HuH-7.5 (cell line): ENCODE results near the gene FNBP1L.

ENCODE experiments used
- DNase-seq: peaks from one replicate; pipeline ENCODE4 v3.0.0; 2011; ENCODE audit warnings: low spot score

FNBP1L gene

DNA sequence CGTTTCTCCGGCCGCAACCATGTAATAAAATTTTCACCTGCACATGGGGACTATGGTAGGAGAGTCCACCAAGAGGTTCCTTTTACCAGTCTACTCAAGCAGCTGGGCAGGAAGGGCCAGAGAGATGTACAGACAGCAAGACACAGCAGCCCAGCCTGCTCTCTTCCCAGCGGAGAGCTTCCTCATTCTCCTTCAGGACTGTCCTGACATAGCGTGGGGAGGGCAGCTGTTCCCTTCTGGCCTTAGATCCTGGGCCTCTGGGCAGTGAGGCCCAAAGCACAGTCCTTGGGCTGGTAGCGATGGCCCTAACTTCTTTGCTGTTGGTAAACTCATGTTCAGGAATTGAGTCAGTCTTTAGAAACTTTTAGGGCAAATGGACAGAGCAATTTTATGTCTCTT lies 144.6 kb downstream of the FNBP1L start:
- no peak for DNase-seq

DNA sequence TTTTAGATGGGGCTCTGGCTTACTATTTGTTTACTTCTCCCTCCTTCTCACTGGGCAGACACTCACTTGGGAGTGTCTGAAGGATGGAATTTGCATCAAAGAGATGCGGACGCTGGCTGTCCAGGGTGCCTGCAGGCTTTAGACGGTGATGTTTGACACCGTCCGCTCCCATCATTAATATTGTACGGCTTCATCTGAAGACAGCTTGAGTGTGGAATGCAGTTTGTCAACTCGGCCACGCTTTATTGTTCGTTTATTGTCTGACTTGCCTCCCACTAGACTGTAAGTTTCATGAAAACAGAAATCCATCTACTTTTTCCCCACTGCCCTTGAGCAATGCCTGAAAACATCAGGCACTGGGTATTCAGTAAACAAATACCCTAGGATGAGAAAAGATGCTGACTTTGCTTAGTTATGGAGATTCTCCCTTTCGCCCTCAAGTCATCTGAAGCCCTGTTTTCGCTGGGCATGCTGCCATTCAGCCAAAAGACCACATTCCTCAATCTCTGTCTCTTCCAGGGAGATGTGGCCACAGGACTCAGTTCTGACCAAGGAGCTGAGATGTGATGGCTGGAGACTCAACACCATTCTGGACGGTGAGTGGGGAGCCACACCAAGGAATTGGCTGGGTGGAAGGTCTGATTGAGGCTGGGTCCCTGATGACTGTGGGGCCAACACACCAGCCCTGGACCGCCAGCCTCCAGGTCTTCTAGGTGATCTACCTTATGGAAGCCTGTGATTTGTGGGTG lies 146.1 kb downstream of the FNBP1L start:
- no peak for DNase-seq

DNA sequence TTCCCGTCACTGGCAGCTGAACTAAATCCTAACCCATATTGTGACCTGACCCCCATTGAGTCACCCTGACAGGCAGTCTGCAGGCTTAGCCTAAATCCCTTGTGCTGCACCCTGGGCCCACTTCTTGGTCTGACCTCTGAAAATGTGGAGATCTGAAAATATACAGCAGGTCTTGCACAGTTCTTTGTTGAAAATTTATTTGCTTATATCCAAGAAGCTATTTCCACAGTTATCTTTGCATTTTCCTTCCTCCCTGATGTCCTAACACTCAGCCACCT lies 146.6 kb downstream of the FNBP1L start:
- DNase-seq = no peak

DNA sequence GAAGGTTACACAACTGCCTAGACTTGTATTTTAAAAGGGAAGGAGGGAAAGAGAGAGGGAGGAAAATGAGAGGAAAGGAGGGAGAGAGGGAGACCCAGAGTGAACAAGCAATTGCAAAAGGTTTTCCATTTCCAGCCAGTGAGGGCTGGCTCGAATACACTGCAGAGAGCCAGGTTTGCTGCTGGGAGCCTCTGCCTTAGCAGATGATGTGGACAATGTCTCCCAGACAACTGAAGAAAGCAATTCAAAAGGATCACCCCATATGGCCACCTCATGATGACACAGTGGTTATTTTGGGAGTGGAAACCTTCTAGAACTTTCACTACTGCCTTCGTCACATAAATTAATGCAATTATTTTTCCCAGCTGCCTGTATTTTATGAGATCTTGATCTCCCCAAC lies 147.3 kb downstream of the FNBP1L start:
- no peak for DNase-seq

DNA sequence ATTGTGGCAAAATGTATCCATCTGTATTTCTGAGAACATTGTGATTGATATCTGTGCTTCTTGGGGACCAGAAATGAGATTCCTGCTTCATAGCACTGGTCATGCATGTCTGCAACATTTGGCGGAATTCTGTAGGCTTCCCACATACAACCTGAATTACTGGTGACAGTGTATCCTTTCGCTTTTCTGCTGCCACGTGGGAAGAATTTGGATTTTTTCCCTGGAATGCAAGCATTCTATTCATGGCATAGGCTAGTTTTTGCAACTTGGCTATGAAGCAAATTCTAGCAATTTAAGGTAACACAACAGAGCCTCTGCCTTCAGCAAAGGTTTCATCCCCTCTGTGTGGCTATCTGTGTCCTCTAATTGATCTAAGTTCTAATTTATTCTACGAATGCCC lies 147.8 kb downstream of the FNBP1L start:
- no peak for DNase-seq

DNA sequence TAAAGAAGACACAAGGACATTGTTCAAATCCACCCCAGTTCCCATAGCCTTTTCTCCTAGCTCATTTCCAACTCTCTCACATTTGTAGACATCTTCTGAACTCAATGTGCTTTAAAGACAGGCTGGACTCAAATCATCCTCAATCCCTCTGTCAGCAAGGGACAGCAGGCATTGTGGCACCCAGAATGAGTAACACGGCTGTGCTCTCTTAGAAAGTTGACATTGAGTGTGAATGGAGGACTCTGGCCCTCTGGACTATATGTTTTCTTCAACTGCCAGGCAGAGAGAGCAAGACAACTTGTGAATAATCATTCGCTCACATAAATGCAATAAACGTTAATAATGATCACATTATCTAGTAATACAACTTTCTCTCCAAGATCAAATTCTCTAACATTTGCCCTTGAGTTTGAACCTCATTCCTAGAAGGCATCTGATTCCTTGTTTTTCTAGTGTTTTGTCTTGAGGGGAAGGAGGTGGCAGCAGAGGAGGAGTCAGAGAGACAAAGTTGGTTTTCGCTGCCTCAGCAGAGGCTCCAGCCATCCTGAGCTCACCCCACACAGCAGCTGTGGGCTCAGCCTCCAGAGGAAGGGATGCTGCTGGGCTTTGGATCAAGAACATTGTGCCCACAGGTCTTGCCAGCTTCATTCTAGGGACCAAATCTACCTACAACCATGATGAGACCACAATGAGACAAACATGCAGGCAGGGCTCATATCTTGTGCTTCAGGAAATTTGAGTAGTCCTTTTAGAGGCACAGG lies 148.6 kb downstream of the FNBP1L start:
- DNase-seq = no peak

DNA sequence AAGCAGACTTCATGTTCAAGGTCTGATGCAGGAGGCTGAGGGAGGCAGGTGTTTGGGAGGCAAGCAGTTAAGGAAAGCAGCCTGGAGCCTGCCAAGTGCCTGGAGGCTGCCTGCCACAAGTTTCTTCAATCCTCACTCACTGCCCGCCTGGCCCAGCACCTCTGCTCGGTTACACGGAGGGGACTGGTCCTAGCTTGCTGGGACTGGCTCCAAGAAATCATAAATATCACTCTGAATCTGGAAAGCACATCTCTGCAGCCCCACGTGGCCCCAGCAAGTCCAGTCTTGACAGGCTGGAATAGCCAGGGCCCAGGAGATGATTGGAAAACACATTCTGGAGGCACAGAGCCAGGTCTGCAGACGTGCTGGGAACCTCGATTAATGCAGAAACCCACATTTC lies 149.8 kb downstream of the FNBP1L start:
- no peak for DNase-seq

DNA sequence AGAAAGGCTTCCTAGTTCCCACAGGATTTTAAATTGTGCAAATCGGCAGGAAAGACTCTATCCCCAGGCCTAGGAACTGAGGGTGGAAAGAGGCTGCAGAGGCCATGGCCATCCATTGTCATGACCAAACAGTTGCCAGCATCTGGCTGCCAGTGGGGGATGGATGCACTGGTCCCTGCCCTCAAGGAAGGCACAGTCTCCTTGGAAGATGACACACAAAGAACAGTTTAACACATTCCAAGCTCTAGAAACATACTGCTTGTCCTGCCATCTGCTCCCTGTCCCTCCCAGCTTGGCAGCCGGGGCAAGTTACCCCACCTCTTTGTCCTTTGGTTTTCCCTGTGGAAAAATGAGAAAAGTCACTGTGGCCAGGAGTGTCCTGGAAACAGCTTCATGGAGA lies 150.5 kb downstream of the FNBP1L start:
- DNase-seq = no peak

DNA sequence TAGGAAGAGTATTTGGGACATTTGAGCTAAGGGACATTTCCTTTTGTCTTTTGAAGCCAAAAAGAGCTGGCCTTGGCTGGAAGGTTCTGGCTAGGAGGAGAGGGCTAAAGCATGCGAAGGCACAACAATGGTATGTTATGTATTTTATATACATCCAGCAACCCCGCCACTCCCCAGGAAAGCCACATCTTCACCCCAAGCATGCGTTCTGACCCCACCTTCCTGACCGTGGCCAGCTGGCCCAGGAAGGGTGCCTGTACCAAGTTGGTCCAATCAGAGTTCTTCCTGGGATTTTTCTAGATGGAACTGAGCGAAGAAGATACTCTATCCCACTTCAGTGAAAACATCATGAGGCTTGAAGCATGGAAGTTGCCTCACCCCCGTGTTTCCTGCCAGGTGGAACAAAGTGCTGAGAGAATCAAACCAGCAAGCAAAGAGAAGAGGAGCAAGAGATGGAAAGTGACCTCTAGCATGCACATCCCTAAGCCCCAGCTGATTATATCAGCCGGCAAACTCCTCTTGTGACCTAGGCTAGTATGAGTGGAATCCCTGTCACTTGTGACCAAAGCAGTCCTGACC lies 151.0 kb downstream of the FNBP1L start:
- DNase-seq = no peak

DNA sequence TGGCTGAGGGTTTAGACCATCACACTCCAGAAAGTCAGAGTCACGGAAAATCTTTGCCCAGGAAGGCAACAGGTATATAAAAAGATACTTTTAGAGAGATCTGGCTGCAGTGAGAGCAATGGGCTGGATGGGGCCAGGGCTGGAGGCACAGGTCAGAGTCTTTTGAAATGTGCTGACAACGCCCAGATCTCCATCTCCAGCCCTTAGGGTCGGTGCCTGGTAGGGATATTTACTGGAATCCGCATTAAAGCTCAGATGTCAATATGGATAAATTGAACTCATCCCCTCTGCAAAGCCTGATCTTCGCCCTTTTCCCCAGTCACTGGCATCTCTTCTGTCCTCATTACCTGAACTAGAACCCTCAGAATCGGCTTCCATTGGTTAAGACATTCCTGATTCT lies 151.6 kb downstream of the FNBP1L start:
- DNase-seq = no peak

DNA sequence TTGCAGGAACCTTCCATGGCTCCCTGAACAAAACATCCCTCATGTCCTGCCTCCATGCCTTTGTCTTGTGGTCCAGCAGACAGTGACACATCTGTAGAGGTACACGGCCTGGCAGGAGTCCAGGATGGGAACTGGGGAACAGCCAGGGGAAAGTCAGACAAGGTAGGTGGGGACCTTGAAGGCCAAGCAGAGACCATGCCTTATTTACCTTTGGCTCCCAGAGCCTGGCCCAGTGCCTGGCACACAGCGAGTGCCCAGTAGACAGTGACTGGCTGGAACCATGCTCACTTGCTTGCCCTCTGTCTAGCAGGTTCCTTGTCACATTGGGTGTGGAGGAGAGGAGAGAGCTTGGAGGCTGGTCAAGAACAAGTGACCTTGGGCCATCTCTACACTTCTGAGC lies 152.7 kb downstream of the FNBP1L start:
- DNase-seq = no peak

DNA sequence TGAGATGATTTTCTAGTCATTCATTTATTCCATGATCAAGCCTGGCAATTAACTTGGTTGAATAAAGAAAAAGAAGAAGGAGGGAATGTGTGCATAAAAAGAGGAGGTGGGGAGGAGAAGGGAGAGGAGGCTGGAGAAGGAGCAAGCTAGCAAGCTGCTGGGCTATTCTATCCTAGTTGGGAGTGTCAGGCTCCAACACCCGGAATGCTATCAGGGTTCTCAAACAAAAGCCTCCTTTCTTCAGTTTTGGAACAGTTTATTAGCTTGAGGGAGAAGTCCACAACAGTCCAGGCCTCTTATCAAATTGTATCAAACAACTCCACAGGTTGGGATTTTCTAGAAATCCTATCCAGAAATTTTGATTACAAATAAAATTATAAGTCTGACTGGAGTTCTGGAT lies 153.8 kb downstream of the FNBP1L start:
- DNase-seq = no peak

DNA sequence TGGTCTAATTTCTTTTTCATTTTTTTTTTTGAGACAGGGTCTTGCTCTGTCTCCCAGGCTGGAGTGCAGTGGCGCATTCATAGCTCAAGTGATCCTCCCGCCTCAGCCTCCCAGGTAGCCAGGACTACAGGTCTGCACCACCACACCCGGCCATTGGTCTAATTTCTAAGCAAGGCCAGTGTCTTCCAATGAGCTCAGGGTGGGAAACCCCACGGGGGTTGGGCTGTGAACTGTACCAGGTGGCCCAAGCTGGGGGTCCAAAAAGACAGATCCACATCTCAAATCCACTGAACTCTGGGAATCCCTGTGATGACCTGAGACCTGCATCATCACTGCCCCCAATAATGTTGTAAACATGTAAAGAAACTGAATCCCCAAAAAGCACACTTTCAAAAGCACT lies 154.2 kb downstream of the FNBP1L start:
- no peak for DNase-seq

DNA sequence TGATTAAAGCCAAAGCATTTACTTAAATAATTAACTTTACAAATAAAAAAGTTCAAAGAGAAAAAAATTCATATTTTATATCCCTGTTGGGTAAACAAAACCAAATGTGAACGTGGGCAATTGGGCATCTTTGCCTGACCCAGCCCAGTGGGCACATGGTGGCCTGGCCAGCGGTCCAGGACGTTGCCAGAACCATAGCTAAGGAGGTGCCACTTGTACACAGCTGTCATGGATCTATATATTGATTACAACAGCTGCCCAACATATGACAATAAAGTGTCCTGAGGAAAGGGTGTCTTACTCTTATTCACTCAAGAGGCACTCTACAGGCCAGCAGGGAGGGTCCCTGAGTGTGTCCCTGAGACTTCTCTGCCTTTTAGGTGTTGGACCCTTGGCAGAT lies 155.2 kb downstream of the FNBP1L start:
- no peak for DNase-seq

DNA sequence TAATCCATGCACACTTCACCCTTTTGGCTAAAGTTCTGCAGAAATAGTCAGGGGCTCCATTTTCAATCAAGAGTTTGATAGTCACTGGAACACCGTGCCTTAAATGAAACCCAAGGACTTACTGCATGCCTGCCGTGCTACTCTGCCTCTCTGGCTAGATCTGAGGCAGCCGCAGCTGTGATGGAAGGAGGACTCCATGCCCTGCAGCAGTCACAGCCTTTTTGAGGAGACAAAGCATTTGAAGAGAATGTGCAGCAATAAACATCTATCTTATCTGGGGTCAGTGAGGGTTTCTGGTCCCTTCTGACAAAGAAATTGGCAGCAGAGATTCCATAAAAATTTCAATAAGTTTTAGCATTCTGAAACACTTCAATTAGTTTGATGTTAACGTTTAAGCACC lies 155.7 kb downstream of the FNBP1L start:
- DNase-seq = no peak
